ENCODE data around the gene MTMR3. TPM values are rescaled to one million over a fixed set of nuclear protein-coding genes. Genes with fewer than 3 reads are reported as not detected.

MTMR3 gene
- total and polyA plus RNA-seq, 2 of the 8 experiments (the other 6 are each of a cell fraction or from before 2014, with no cell fraction given): 16.9 to 18.5 TPM

- H3K79me1 ChIP-seq (ENCODE audit: low read depth, low read length): no peaks in the 10 kb centered on the region
- H2BK15ac ChIP-seq (ENCODE audit: low read length): no peak overlapping the region
- H3K9me3 ChIP-seq (ENCODE audit: insufficient read depth in 2 of 2, low read depth in 1 of 2, low read length in 1 of 2): peaks cover 2 to 6% of the 10 kb centered on the region in 2 experiments; a peak in 2 of 4 replicates
- ChIA-PET POLR2A (ENCODE audit: partially characterized antibody) (no interaction called here), CTCF (ENCODE audit: partially characterized antibody) (interaction anchor here (1.2 to 1.5 kb wide), 2 partner anchors 10 to 15 kb away, joined by 3 read pairs; no protein-coding TSS in a partner anchor)
- H4K20me1 ChIP-seq (replicated peaks in 1 of 2; ENCODE audit: control insufficient read depth in 1 of 2, insufficient read depth in 2 of 2, low read length in 2 of 2): no peaks in the 10 kb centered on the region
- FAIRE-seq (no peak), DNase-seq (ENCODE audit: low read depth in 1 of 2, low spot score in 2 of 2) (no peak)
- no peaks in the 10 kb centered on the region for H3K4me1 ChIP-seq (replicated peaks in 1 of 4; ENCODE audit: control insufficient read depth in 3 of 4, insufficient read depth in 4 of 4, low read length in 3 of 4)
- no peak overlapping the region for H3K9ac ChIP-seq (replicated peaks in 1 of 4; ENCODE audit: extremely low read depth in 1 of 4, low read depth in 3 of 4, low read length in 3 of 4)
- no peak overlapping the region for H2AFZ ChIP-seq (ENCODE audit: low read length)
- no peak overlapping the region for H3K4me2 ChIP-seq (ENCODE audit: insufficient read depth in 1 of 2, low read depth in 2 of 2, low read length in 2 of 2)
- H4K91ac ChIP-seq (replicated peaks; ENCODE audit: insufficient read length, low read length): no peak overlapping the region
- no peaks in the 10 kb centered on the region for H3K79me2 ChIP-seq (ENCODE audit: control insufficient read depth in 1 of 2, insufficient read depth in 2 of 2, low read length in 2 of 2)
- H4K8ac ChIP-seq (ENCODE audit: extremely low read depth, insufficient read depth, low read length): no peak overlapping the region
- no peaks in the 10 kb centered on the region for H3K27me3 ChIP-seq (replicated peaks in 1 of 4; ENCODE audit: control insufficient read depth in 3 of 4, extremely low read depth in 1 of 4, insufficient read depth in 3 of 4, low read length in 3 of 4)
- no peak overlapping the region for H3K23ac ChIP-seq (ENCODE audit: insufficient read length)
- no peak overlapping the region for H4K5ac ChIP-seq (ENCODE audit: insufficient read length, low read depth, low read length)
- TF ChIP-seq RFX5 (IDR thresholded peaks at IDR 0.05; ENCODE audit: borderline replicate concordance, low read depth, low read length) (no peak), SP4 (IDR thresholded peaks at IDR 0.05; ENCODE audit: low read length) (no peak)
- TF ChIP-seq, protein P1, sequence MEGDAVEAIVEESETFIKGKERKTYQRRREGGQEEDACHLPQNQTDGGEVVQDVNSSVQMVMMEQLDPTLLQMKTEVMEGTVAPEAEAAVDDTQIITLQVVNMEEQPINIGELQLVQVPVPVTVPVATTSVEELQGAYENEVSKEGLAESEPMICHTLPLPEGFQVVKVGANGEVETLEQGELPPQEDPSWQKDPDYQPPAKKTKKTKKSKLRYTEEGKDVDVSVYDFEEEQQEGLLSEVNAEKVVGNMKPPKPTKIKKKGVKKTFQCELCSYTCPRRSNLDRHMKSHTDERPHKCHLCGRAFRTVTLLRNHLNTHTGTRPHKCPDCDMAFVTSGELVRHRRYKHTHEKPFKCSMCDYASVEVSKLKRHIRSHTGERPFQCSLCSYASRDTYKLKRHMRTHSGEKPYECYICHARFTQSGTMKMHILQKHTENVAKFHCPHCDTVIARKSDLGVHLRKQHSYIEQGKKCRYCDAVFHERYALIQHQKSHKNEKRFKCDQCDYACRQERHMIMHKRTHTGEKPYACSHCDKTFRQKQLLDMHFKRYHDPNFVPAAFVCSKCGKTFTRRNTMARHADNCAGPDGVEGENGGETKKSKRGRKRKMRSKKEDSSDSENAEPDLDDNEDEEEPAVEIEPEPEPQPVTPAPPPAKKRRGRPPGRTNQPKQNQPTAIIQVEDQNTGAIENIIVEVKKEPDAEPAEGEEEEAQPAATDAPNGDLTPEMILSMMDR (IDR thresholded peaks at IDR 0.05; ENCODE audit: control extremely low read depth in 1 of 3, insufficient read depth in 1 of 3, low read depth in 1 of 3, low read length in 3 of 3): no peak
- H2AK5ac ChIP-seq (ENCODE audit: low read depth, low read length): no peak overlapping the region
- H3K14ac ChIP-seq (ENCODE audit: insufficient read length): no peak overlapping the region
- no peak overlapping the region for H3K4me3 ChIP-seq (ENCODE audit: extremely low read depth in 1 of 4, insufficient read depth in 2 of 4, low read depth in 3 of 4, low read length in 4 of 4)
- H3K18ac ChIP-seq (ENCODE audit: extremely low read depth, low read length): no peak overlapping the region
- no peak overlapping the region for H2BK20ac ChIP-seq (ENCODE audit: low read length)
- no peaks in the 10 kb centered on the region for H3K36me3 ChIP-seq (ENCODE audit: control insufficient read depth in 2 of 4, insufficient read depth in 4 of 4, low read length in 3 of 4)
- no peak overlapping the region for H3K56ac ChIP-seq (replicated peaks; ENCODE audit: insufficient read length, low read depth, low read length)
- no peak overlapping the region for H3K27ac ChIP-seq (ENCODE audit: low read depth, low read length)
- no peak overlapping the region for H3K4ac ChIP-seq (replicated peaks; ENCODE audit: insufficient read length, low read depth, low read length)
- H2BK120ac ChIP-seq (replicated peaks; ENCODE audit: low read depth, low read length): no peak overlapping the region
- H2BK12ac ChIP-seq (ENCODE audit: low read depth, low read length): no peak overlapping the region
- H2BK5ac ChIP-seq (ENCODE audit: low read depth, low read length): no peak overlapping the region
- H3K23me2 ChIP-seq (ENCODE audit: low read depth, low read length): no peaks in the 10 kb centered on the region
Measured at GRCh38 chr22:30064172-30064571, 181.2 kb downstream of the MTMR3 start.
